ENCODE results near the gene ANKRD1.

ANKRD1 gene

GRCh38 chr10:90916392-90917237 is 4.3 kb downstream of the ANKRD1 start:
- ChIA-PET POLR2A (no interaction called here), CTCF (interaction anchor here (0.8 to 4.8 kb wide), 8 partner anchors 8 to 382 kb away, joined by 3 to 29 read pairs (median 4); no protein-coding TSS in a partner anchor)
- no peak for DNase-seq (ENCODE audit: low read depth, low spot score)
- no peak overlapping the region for H3K4me3 ChIP-seq (ENCODE audit: low read depth, low read length)
- TF ChIP-seq CTCF (IDR thresholded peaks at IDR 0.05; ENCODE audit: insufficient read depth, low read length, missing control alignments), result no peak

GRCh38 chr10:90915766-90916075 is 5.2 kb downstream of the ANKRD1 start:
- TF ChIP-seq CTCF (IDR thresholded peaks at IDR 0.05; ENCODE audit: insufficient read depth, low read length, missing control alignments), result no peak
- no peak for DNase-seq (ENCODE audit: low read depth, low spot score)
- POLR2A ChIA-PET, result no interaction called here
- CTCF ChIA-PET, result interaction anchor here (1.0 to 6.1 kb wide), 3 partner anchors 13 to 90 kb away, joined by 4 to 37 read pairs (median 5); no protein-coding TSS in a partner anchor
- no peak overlapping the region for H3K4me3 ChIP-seq (ENCODE audit: low read depth, low read length)

GRCh38 chr10:90914992-90915765 is 5.7 kb downstream of the ANKRD1 start:
- no peak overlapping the region for H3K4me3 ChIP-seq (ENCODE audit: low read depth, low read length)
- TF ChIP-seq CTCF (IDR thresholded peaks at IDR 0.05; ENCODE audit: insufficient read depth, low read length, missing control alignments), result no peak
- ChIA-PET CTCF (interaction anchor here (1.0 to 7.9 kb wide), 6 partner anchors 9 to 335 kb away, joined by 4 to 183 read pairs (median 4); no protein-coding TSS in a partner anchor), POLR2A (no interaction called here)
- DNase-seq (ENCODE audit: low read depth, low spot score), result no peak

- ChIA-PET CTCF (interaction anchor here (0.9 to 7.9 kb wide), 8 partner anchors 8 to 336 kb away, joined by 3 to 183 read pairs (median 27); partner anchors contain the start of gene ANKRD1), POLR2A (no interaction called here)
- no peak for DNase-seq (ENCODE audit: low read depth, low spot score)
- no peak for TF ChIP-seq CTCF (IDR thresholded peaks at IDR 0.05; ENCODE audit: insufficient read depth, low read length, missing control alignments)
- H3K4me3 ChIP-seq (ENCODE audit: low read depth, low read length), result no peak overlapping the region
These were observed 7.0 kb downstream of the ANKRD1 start for GRCh38 chr10:90913774-90914420.

- DNase-seq (ENCODE audit: low read depth, low spot score), result no peak
- ChIA-PET CTCF (interaction anchor here (0.9 to 7.9 kb wide), 15 partner anchors 9 to 380 kb away, joined by 3 to 183 read pairs (median 19); partner anchors contain the start of gene ANKRD1), POLR2A (no interaction called here)
- TF ChIP-seq CTCF (IDR thresholded peaks at IDR 0.05; ENCODE audit: insufficient read depth, low read length, missing control alignments), result no peak
- no peak overlapping the region for H3K4me3 ChIP-seq (ENCODE audit: low read depth, low read length)
These were observed 7.9 kb downstream of the ANKRD1 start for GRCh38 chr10:90912854-90913479.

Measured in AG04449 (cell line).